ENCODE data around the gene EFNA5.

The EFNA5 gene

DNA sequence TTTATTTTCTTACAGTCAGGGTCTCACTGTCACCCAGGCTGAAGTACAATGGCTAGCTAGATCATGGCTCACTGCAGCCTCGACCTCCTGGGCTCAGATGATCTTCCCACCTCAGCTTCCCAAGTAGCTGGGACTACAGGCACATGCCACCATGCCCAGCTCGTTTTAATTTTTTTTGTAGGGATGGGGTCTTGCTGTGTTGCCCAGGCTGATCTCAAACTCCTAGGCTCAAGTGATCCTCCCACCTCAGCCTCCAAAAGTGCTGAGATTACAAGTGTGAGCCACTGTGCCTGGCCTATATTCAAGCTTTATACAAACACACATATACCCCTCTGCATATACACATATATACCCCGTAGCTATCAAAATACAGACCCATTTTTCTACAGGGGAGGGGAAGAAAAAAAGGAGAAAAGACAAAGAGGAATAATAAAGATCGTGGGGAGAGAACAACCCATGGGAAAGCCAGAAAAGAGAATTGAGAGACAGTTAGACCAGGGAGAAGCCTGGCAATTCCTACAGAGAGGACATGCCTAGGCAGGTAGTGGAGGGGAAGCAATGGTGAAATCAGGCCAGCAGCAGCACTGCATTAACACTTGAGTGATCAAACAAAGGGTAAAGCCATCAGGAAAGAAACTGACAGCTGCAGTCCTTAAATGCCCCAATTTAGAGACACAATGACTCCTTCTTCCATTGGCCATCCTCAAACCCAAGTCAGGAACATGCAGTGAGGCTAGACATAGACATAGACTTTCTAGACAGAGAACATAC lies 102.7 kb downstream of the EFNA5 start:
- no peak for DNase-seq

- no peak for DNase-seq
Measured at GRCh38 chr5:107566986-107567385, 103.8 kb downstream of the EFNA5 start.

- DNase-seq, result peak; percentile 8
Measured at GRCh38 chr5:107565791-107566767, 104.7 kb downstream of the EFNA5 start.

GRCh38 chr5:107564931-107565372 lies 105.8 kb downstream of the EFNA5 start:
- peak; percentile 68 for DNase-seq

DNA sequence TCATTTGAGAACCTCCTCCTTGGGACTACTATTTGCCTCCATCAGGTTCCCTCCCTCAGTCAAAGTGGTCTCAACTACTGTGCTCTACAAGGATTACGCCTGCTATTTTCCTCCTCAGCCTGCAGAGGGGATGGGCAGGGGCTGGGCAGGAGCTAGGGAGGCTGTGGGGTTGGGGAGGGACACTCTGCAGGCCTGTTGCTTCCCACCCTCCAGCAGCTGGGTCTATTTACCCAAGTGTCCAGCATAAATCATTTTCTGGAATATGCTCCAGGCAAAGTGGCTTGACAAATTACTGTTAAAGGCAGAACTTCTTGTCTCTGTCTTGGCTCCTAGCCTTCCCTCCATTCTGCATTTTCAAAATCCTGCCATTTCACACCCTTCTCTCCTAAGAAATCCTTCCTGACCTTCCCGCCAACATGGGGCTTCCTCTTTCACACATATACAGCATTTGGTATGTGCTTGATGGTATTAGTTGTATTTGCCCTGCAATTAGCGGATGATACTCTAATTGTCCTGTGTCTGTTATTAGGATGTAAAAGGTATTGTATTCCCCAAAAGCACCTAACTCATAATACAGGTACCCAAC lies 106.7 kb downstream of the EFNA5 start:
- no peak for DNase-seq

DNA sequence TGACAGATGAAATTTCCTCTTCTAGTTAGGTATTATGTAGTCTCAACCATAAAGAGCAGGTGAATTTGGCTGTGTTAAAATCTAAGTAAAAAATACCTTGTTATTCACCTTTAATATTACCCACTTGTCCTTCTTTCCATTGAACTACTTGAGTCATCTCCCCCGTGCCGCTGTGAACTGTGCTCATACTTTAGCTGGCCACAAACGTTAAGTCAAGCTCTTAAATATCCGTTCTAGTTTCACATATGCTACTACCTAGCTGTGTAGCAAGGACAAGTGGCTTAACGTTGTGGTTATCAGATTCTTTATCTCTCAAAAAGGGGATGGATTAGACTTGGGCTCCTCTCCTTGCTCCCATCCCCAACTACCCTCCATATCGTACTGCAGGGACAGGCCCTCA lies 110.4 kb downstream of the EFNA5 start:
- no peak for DNase-seq

GRCh38 chr5:107558823-107559375 lies 111.8 kb downstream of the EFNA5 start:
- no peak for DNase-seq

GRCh38 chr5:107557051-107557658 lies 113.6 kb downstream of the EFNA5 start:
- peak; percentile 36 for DNase-seq

DNA sequence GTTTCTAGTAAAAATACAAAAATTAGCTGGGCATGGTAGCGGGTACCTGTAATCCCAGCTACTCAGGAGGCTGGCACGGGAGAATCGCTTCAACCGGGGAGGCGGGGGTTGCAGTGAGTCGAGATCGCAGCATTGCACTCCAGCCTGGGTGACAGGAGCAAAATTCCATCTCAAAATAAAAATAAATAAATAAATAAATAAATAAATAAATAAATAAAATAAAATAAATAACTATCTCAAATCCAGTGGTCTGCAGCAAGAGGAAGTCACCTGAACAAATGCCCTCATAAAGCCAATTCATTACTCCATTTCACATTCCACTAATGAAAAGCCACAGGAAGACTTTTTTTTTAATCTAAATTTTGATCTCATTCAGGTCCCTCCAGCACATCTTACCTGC lies 114.2 kb downstream of the EFNA5 start:
- DNase-seq, result no peak

GRCh38 chr5:107555425-107556090 lies 115.2 kb downstream of the EFNA5 start:
- peak; percentile 84 for DNase-seq

DNA sequence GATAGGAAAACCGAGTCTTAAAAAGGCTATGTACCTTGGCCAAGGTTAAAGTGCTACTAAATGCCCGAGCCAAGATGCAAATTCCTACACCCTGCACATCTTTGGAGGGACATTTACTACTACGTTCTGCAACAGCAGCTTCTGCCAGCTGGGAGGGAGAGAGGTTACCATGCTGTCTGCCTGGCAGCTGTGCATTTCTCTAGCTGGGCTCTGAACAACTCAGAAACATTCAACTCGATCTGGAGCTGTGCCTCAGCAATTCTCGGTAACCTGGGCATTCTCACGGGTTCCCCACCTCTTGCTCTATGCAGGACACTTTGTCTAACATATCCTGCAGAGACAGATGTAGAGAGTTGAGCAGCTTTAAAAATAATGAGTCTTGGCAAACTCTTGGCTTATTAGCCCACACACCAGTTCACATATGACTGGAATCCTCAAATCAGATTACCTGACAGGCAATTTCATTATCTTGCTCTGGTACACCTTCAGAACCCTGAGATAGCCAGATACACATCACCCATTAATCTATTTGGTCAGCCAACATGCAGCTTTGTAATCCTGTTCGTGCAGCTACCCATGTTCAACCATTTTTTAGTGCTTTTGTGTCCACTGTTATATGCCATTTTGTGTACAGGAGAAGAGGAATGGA lies 115.8 kb downstream of the EFNA5 start:
- no peak for DNase-seq

- peak; percentile 70 for DNase-seq
Measured at GRCh38 chr5:107553117-107553555, 117.6 kb downstream of the EFNA5 start.

DNA sequence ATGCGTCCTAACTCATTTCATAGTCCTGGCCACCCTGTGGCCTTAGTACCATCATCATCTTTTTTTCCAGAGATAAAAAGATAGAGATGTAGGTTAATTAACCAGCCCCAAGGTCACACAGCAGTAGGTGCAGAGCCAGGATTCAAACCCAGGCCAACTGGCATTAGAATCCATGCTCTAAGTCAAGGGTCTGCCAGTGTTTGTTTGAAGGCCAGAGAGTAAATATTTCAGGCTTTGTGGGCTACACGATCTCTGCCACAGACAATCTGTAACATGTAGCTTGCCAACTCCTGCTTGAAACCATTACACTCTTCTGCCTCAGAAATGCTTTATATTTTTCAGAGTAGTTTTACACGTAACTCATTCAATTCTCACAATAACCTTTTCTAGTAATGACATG lies 119.6 kb downstream of the EFNA5 start:
- no peak for DNase-seq

- no peak for DNase-seq
Measured at GRCh38 chr5:107549567-107549966, 121.2 kb downstream of the EFNA5 start.

- DNase-seq, result no peak
Measured at GRCh38 chr5:107548477-107548876, 122.3 kb downstream of the EFNA5 start.

DNA sequence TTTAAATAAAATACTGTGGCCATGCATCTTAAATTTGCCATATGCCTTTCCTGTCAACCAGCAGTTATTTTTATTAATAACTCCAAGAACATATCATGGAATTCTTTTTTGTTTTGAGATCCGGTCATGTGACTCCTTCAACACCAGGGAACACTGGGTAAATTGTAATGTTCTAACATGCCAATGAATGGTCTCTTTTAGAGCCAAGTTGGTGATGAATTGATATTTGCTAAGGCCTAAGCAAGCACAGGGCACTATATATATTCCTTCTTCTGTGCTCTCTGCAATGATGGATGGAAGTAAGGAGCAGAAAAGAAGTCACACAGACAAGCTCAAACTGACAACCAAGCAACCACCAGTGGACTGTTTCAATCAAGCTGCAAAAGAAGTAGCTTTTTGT lies 124.0 kb downstream of the EFNA5 start:
- DNase-seq, result no peak

DNA sequence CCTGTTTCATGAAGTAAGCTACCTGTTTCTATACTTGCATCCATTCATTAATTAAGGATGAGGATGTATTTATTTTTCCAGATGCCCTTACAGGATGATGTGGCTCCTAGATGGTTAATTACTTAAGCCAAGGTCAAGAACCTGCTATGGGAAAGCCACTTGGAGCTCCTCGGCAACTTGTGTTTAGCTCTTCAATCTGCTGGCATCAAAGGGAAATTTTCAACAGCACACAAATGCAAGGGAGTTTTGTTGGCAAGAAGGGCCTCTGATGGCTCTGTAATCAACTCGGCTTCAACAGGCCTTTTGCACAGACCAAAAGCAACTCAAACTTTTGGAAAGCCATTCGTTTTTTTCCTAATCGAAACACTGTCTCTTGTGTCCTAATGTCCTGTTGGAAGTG lies 125.3 kb downstream of the EFNA5 start:
- no peak for DNase-seq

- DNase-seq, result no peak
Measured at GRCh38 chr5:107544967-107545366, 125.8 kb downstream of the EFNA5 start.

DNA sequence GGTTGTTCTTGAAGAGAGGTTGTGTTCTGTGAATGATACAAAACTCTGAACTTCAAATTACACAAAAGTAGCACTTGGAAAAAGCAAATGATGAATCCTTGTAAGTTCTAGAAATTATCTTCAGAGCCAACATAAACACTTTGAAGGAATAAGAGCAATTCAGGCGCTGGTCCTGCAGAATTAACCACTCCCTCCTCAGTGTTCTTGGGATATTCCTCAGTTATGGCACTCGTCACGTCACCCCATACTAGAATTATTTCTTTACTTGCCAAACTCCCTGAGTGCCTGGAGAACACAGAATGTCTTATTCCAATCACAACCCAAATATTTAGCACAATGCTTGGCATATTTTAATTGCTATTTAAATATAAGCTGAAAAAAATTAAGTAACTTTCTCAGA lies 126.3 kb downstream of the EFNA5 start:
- no peak for DNase-seq

- no peak for DNase-seq
Measured at GRCh38 chr5:107543868-107544267, 126.9 kb downstream of the EFNA5 start.

GRCh38 chr5:107542831-107543231 lies 127.9 kb downstream of the EFNA5 start:
- DNase-seq, result peak; percentile 41
